ENCODE data around the gene H6PD.

H6PD gene

GRCh38 chr1:9241891-9242290, 7.3 kb downstream of the H6PD start:
- H3K4me1 ChIP-seq (ENCODE audit: control insufficient read depth, insufficient read depth, low read length): peaks cover 26% of the 10 kb centered on the region
- no peaks in the 10 kb centered on the region for H3K27me3 ChIP-seq (ENCODE audit: control insufficient read depth, insufficient read depth, low read length)
- H3K4me3 ChIP-seq (ENCODE audit: low read depth, low read length): no peak overlapping the region
- H3K36me3 ChIP-seq (ENCODE audit: control insufficient read depth, insufficient read depth, low read length): no peaks in the 10 kb centered on the region
- H3K9ac ChIP-seq (ENCODE audit: low read length): no peak overlapping the region
- H3K9me3 ChIP-seq (ENCODE audit: control insufficient read depth, insufficient read depth, low read depth, low read length): no peaks in the 10 kb centered on the region
- H3K27ac ChIP-seq (ENCODE audit: low read depth, low read length): no peak overlapping the region

- Histone ChIP-seq H3K27me3 (ENCODE audit: control insufficient read depth, insufficient read depth, low read length) (no peaks in the 10 kb centered on the region), H3K4me1 (ENCODE audit: control insufficient read depth, insufficient read depth, low read length) (peaks cover 26% of the 10 kb centered on the region), H3K36me3 (ENCODE audit: control insufficient read depth, insufficient read depth, low read length) (no peaks in the 10 kb centered on the region), H3K9me3 (ENCODE audit: control insufficient read depth, insufficient read depth, low read depth, low read length) (no peaks in the 10 kb centered on the region), H3K27ac (ENCODE audit: low read depth, low read length) (no peak overlapping the region), H3K9ac (ENCODE audit: low read length) (no peak overlapping the region), H3K4me3 (ENCODE audit: low read depth, low read length) (no peak overlapping the region)
These were observed 7.9 kb downstream of the H6PD start for GRCh38 chr1:9242338-9242969.

DNA sequence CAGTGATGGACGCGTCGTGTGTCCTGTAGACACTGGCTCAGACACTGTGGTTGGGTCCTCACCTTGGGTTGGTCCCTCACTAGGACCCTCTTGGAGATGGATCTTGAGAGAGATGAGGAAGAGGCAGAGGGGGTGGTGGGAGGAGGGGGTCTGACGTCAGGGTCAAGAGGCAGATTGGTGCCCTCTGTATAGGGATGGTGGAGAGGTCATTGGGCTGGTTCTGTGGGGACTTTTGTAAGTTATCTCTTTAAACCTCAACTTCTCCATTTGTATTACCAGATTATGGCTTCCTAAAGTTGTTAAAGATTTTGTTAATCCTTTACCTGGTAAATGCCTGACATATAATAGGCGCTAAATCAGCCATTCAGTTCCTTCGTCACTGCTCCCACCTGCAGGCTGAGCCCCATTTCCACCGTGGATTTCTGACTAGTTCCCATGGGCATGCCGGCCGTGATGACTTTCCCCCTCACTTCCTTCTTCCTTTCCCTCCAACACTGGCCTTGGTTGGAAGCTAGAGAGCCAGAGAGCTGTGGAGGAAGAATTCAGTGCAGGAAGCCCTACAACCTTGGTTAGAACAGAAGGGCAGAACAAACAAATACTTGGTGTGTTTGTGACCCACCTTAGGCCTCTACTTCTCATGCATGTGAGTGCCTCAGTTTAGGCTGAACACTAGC, 8.6 kb downstream of the H6PD start:
- H3K36me3 ChIP-seq (ENCODE audit: control insufficient read depth, insufficient read depth, low read length): no peaks in the 10 kb centered on the region
- no peak overlapping the region for H3K9ac ChIP-seq (ENCODE audit: low read length)
- H3K4me1 ChIP-seq (ENCODE audit: control insufficient read depth, insufficient read depth, low read length): peaks cover 26% of the 10 kb centered on the region
- no peaks in the 10 kb centered on the region for H3K27me3 ChIP-seq (ENCODE audit: control insufficient read depth, insufficient read depth, low read length)
- H3K4me3 ChIP-seq (ENCODE audit: low read depth, low read length): no peak overlapping the region
- no peaks in the 10 kb centered on the region for H3K9me3 ChIP-seq (ENCODE audit: control insufficient read depth, insufficient read depth, low read depth, low read length)
- H3K27ac ChIP-seq (ENCODE audit: low read depth, low read length): no peak overlapping the region

DNA sequence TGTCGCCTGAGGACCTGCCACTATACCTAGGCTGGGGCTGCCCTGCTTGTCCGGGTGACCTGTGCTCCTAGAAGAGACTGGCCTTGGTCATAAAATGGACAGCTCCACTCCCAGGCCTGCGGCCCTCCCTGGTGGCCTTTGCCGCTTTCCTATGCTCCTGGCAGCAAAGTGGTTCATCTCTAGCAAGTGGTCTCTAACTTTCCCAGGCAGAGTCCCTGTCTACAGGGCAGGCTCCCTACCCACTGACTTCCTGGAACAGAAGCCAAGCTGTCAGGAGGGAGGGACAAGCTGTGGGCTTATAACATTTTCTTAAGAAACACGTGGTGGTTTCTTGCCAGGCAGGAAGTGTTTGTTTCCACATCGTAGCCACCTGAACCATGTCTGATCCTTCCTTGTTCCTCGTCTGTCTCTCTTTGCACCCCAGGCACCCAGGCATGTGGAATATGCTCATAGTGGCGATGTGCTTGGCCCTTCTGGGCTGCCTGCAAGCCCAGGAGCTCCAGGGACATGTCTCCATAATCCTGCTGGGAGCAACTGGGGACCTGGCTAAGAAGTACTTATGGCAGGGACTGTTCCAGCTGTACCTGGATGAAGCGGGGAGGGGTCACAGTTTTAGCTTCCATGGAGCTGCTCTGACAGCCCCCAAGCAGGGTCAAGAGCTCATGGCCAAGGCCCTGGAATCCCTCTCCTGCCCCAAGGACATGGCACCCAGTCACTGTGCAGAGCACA, 10.1 kb downstream of the H6PD start:
- Histone ChIP-seq H3K36me3 (ENCODE audit: control insufficient read depth, insufficient read depth, low read length) (no peaks in the 10 kb centered on the region), H3K4me3 (ENCODE audit: low read depth, low read length) (no peak overlapping the region), H3K27ac (ENCODE audit: low read depth, low read length) (no peak overlapping the region), H3K9ac (ENCODE audit: low read length) (no peak overlapping the region), H3K4me1 (ENCODE audit: control insufficient read depth, insufficient read depth, low read length) (peaks cover 27% of the 10 kb centered on the region), H3K9me3 (ENCODE audit: control insufficient read depth, insufficient read depth, low read depth, low read length) (no peaks in the 10 kb centered on the region), H3K27me3 (ENCODE audit: control insufficient read depth, insufficient read depth, low read length) (no peaks in the 10 kb centered on the region)

DNA sequence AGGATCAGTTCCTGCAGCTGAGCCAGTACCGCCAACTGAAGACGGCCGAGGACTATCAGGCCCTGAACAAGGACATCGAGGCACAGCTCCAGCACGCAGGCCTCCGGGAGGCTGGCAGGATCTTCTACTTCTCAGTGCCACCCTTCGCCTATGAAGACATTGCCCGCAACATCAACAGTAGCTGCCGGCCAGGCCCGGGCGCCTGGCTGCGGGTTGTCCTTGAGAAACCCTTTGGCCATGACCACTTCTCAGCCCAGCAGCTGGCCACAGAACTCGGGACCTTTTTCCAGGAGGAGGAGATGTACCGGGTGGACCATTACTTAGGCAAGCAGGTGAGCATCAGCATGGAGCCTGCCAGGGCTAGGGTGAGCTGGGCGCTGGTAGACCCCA, 10.7 kb downstream of the H6PD start:
- Histone ChIP-seq H3K4me3 (ENCODE audit: low read depth, low read length) (no peak overlapping the region), H3K4me1 (ENCODE audit: control insufficient read depth, insufficient read depth, low read length) (peaks cover 25% of the 10 kb centered on the region), H3K9me3 (ENCODE audit: control insufficient read depth, insufficient read depth, low read depth, low read length) (no peaks in the 10 kb centered on the region), H3K9ac (ENCODE audit: low read length) (no peak overlapping the region), H3K36me3 (ENCODE audit: control insufficient read depth, insufficient read depth, low read length) (no peaks in the 10 kb centered on the region), H3K27ac (ENCODE audit: low read depth, low read length) (no peak overlapping the region), H3K27me3 (ENCODE audit: control insufficient read depth, insufficient read depth, low read length) (no peaks in the 10 kb centered on the region)

DNA sequence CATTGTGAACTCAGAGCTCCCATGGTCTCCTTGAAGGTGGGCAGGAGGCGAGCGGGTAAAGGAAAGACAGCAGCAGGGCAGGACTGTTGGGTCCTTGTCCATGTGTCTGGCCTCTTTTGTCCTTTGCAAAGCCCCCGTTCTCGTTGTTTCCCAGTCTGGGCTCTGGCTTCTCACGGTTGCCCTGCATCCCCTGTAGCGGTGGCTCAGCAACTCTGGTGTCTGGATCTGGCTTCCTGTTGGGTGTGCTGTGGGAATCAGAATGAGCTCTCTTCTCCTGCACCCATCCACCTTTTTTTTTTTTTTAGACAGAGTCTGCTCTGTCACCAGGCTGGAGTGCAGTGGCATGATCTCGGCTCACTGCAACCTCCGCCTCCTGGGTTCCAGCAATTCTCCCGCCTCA, 11.1 kb downstream of the H6PD start:
- peaks cover 24% of the 10 kb centered on the region for H3K4me1 ChIP-seq (ENCODE audit: control insufficient read depth, insufficient read depth, low read length)
- H3K27ac ChIP-seq (ENCODE audit: low read depth, low read length): no peak overlapping the region
- no peak overlapping the region for H3K9ac ChIP-seq (ENCODE audit: low read length)
- no peaks in the 10 kb centered on the region for H3K36me3 ChIP-seq (ENCODE audit: control insufficient read depth, insufficient read depth, low read length)
- H3K27me3 ChIP-seq (ENCODE audit: control insufficient read depth, insufficient read depth, low read length): no peaks in the 10 kb centered on the region
- no peak overlapping the region for H3K4me3 ChIP-seq (ENCODE audit: low read depth, low read length)
- no peaks in the 10 kb centered on the region for H3K9me3 ChIP-seq (ENCODE audit: control insufficient read depth, insufficient read depth, low read depth, low read length)

DNA sequence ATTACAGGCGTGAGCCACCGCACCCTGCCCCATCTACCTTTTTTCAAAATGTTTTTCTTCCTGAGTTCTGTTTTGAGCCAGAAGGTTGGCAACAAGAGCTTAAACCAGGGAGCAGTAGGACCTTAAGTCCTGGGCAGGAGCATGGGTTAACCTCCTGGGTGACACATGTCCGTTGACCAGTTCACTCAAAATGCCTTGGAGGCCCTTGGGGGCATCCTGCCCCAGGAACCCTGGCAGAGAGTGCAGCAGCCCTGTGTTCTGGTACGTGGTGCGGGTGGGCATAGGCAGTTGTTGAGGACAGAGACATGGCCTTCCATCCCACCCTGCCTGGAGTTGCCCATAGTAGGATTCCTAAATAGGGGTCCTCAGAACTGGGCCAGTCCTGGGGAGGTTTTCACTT, 11.6 kb downstream of the H6PD start:
- peaks cover 24% of the 10 kb centered on the region for H3K4me1 ChIP-seq (ENCODE audit: control insufficient read depth, insufficient read depth, low read length)
- no peak overlapping the region for H3K4me3 ChIP-seq (ENCODE audit: low read depth, low read length)
- H3K9ac ChIP-seq (ENCODE audit: low read length): no peak overlapping the region
- H3K27me3 ChIP-seq (ENCODE audit: control insufficient read depth, insufficient read depth, low read length): no peaks in the 10 kb centered on the region
- H3K27ac ChIP-seq (ENCODE audit: low read depth, low read length): no peak overlapping the region
- no peaks in the 10 kb centered on the region for H3K9me3 ChIP-seq (ENCODE audit: control insufficient read depth, insufficient read depth, low read depth, low read length)
- H3K36me3 ChIP-seq (ENCODE audit: control insufficient read depth, insufficient read depth, low read length): no peaks in the 10 kb centered on the region

DNA sequence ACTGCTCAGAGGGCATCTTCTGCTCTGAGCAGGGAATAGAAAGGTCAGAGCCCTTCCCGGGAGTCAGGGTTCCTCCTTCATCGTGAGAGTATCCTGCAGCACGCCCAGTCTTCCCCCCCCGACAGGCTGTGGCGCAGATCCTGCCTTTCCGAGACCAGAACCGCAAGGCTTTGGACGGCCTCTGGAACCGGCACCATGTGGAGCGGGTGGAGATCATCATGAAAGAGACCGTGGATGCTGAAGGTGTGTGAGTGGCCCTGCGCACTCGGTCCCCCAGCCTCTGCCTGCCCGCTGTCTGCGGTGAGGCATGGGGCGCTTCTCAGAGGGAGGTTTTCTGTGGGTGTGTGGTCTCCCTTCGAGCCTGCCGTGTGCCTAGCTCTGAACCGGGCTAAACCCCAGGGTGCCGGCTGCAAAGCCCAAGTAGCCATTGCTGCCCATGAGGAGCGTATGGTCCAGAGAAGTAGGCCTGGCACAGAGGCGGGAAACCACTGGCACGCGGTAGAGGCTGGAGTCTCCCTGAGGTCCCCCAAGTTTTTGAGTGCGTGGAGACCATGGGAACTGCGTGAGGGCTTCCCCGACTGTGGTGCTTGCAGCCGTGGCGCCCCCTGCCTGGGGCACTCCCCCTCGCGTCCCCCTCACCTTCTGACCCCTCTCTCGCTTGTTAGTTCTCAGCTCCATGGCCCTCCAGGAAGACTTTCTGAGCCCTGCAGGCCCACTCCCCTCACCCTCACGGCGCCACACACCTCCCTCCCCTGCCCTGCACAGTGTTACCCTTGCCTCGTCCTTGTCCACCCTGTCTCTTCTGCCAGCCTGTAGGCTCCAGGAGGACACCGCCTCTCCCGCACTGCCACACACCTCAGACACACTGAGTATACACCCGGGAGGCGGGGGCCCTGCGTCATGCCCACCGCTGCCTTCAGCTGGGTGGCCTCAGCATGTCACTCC, 12.5 kb downstream of the H6PD start:
- Histone ChIP-seq H3K27ac (ENCODE audit: low read depth, low read length) (no peak overlapping the region), H3K36me3 (ENCODE audit: control insufficient read depth, insufficient read depth, low read length) (no peaks in the 10 kb centered on the region), H3K4me1 (ENCODE audit: control insufficient read depth, insufficient read depth, low read length) (peaks cover 28% of the 10 kb centered on the region), H3K9ac (ENCODE audit: low read length) (no peak overlapping the region), H3K4me3 (ENCODE audit: low read depth, low read length) (no peak overlapping the region), H3K27me3 (ENCODE audit: control insufficient read depth, insufficient read depth, low read length) (no peaks in the 10 kb centered on the region), H3K9me3 (ENCODE audit: control insufficient read depth, insufficient read depth, low read depth, low read length) (no peaks in the 10 kb centered on the region)

DNA sequence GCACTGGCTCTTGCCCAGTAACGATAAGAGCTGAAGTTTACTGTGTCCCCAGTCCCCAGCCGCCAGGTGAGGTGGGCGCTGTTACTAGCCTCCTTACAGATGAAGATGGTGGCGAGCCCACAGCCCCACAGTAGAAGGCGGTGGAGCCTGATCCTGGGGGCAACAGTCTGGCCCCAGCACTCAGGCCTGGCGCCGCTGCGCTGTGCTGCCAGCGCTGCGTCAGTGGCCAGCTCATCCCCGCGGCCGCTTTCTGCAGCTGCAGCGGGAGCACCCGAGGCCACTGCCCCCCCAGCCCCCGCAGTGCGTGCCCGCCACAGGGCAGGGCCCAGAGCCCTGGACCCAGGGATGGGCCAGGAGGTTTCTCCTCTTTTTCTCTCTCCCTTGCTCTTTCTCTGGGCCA, 13.3 kb downstream of the H6PD start:
- Histone ChIP-seq H3K36me3 (ENCODE audit: control insufficient read depth, insufficient read depth, low read length) (no peaks in the 10 kb centered on the region), H3K27ac (ENCODE audit: low read depth, low read length) (no peak overlapping the region), H3K4me3 (ENCODE audit: low read depth, low read length) (no peak overlapping the region), H3K9ac (ENCODE audit: low read length) (no peak overlapping the region), H3K4me1 (ENCODE audit: control insufficient read depth, insufficient read depth, low read length) (peaks cover 33% of the 10 kb centered on the region), H3K27me3 (ENCODE audit: control insufficient read depth, insufficient read depth, low read length) (no peaks in the 10 kb centered on the region), H3K9me3 (ENCODE audit: control insufficient read depth, insufficient read depth, low read depth, low read length) (no peaks in the 10 kb centered on the region)

- H3K9ac ChIP-seq (ENCODE audit: low read length): no peak overlapping the region
- H3K36me3 ChIP-seq (ENCODE audit: control insufficient read depth, insufficient read depth, low read length): no peaks in the 10 kb centered on the region
- H3K27ac ChIP-seq (ENCODE audit: low read depth, low read length): no peak overlapping the region
- H3K27me3 ChIP-seq (ENCODE audit: control insufficient read depth, insufficient read depth, low read length): no peaks in the 10 kb centered on the region
- H3K4me1 ChIP-seq (ENCODE audit: control insufficient read depth, insufficient read depth, low read length): peaks cover 40% of the 10 kb centered on the region
- no peak overlapping the region for H3K4me3 ChIP-seq (ENCODE audit: low read depth, low read length)
- H3K9me3 ChIP-seq (ENCODE audit: control insufficient read depth, insufficient read depth, low read depth, low read length): no peaks in the 10 kb centered on the region
These were observed 14.0 kb downstream of the H6PD start for GRCh38 chr1:9248341-9249262.

Data from HUES6 (cell line).